ENCODE results near the gene P2RY12.

Gene P2RY12

GRCh38 chr3:151398895-151399294 is 14.3 kb upstream of the P2RY12 start:
- H3K79me2 ChIP-seq (ENCODE audit: control insufficient read depth, low read length), result no peaks in the 10 kb centered on the region
- H3K9me3 ChIP-seq (ENCODE audit: control insufficient read depth, insufficient read depth, low read length), result 0 out of 2 replicates have a peak, but pooled peaks cover 9% of the 10 kb centered on the region
- H3K27me3 ChIP-seq (ENCODE audit: control insufficient read depth, low read length), result no peaks in the 10 kb centered on the region
- peak overlapping the region; percentile 83 for H3K27ac ChIP-seq (ENCODE audit: low read depth, low read length)
- H3K4me3 ChIP-seq (ENCODE audit: low read length), result peak overlapping the region; percentile 42
- H3K4me2 ChIP-seq (ENCODE audit: low read length), result peak overlapping the region; percentile 58
- peaks cover 66% of the 10 kb centered on the region for H3K4me1 ChIP-seq (ENCODE audit: control insufficient read depth, low read length)
- TF ChIP-seq CTCF (IDR thresholded peaks at IDR 0.05; ENCODE audit: low read depth, low read length, poor library complexity, severe bottlenecking) (no peak), EZH2phosphoT487 (IDR thresholded peaks at IDR 0.05; ENCODE audit: borderline replicate concordance, low read length) (no peak)
- H4K20me1 ChIP-seq (ENCODE audit: control insufficient read depth, insufficient read depth, low read depth, low read length), result no peaks in the 10 kb centered on the region
- H3K9me2 ChIP-seq (replicated peaks; ENCODE audit: control insufficient read depth, low read length), result no peaks in the 10 kb centered on the region
- H3F3A ChIP-seq (ENCODE audit: control insufficient read depth, insufficient read depth), result peaks cover 11% of the 10 kb centered on the region
- H3K36me3 ChIP-seq (ENCODE audit: control insufficient read depth, low read length), result peaks cover 52% of the 10 kb centered on the region

DNA sequence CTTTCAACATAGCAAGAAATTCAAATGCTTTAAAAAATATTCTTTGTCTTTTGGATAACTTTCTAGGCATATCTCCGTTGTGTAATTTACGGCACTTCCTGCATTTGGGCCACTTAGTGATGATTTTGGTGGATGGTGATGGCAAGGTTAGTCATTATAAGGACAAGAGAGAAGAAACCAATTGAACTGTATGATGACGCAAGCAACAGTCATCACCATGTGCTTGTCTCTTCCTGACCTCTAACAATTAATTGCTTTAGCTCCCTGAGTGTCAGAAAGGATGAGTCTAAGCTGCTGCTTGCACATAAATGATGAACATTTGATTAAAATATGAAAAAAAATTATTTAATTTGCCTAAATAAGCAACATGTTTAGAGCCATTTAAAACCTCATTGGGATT is 11.3 kb upstream of the P2RY12 start:
- no peak overlapping the region for H3K27ac ChIP-seq (ENCODE audit: low read depth, low read length)
- no peaks in the 10 kb centered on the region for H3K27me3 ChIP-seq (ENCODE audit: control insufficient read depth, low read length)
- no peaks in the 10 kb centered on the region for H3K9me2 ChIP-seq (replicated peaks; ENCODE audit: control insufficient read depth, low read length)
- TF ChIP-seq EZH2phosphoT487 (IDR thresholded peaks at IDR 0.05; ENCODE audit: borderline replicate concordance, low read length), result no peak
- H3K36me3 ChIP-seq (ENCODE audit: control insufficient read depth, low read length), result peaks cover 51% of the 10 kb centered on the region
- H3K4me1 ChIP-seq (ENCODE audit: control insufficient read depth, low read length), result peaks cover 88% of the 10 kb centered on the region
- 0 out of 2 replicates have a peak, but pooled peaks cover 9% of the 10 kb centered on the region for H3K9me3 ChIP-seq (ENCODE audit: control insufficient read depth, insufficient read depth, low read length)
- peaks cover 13% of the 10 kb centered on the region for H3F3A ChIP-seq (ENCODE audit: control insufficient read depth, insufficient read depth)
- H3K79me2 ChIP-seq (ENCODE audit: control insufficient read depth, low read length), result no peaks in the 10 kb centered on the region
- no peak overlapping the region for H3K4me2 ChIP-seq (ENCODE audit: low read length)
- H3K4me3 ChIP-seq (ENCODE audit: low read length), result no peak overlapping the region
- no peaks in the 10 kb centered on the region for H4K20me1 ChIP-seq (ENCODE audit: control insufficient read depth, insufficient read depth, low read depth, low read length)

GRCh38 chr3:151394611-151395010 is 10.1 kb upstream of the P2RY12 start:
- Histone ChIP-seq H3K36me3 (ENCODE audit: control insufficient read depth, low read length) (peaks cover 44% of the 10 kb centered on the region), H3K79me2 (ENCODE audit: control insufficient read depth, low read length) (no peaks in the 10 kb centered on the region), H3K4me2 (ENCODE audit: low read length) (peak overlapping the region; percentile 60; the same call in 1 of the 2 replicates), H3K9me3 (ENCODE audit: control insufficient read depth, insufficient read depth, low read length) (0 out of 2 replicates have a peak, but pooled peaks cover 9% of the 10 kb centered on the region), H4K20me1 (ENCODE audit: control insufficient read depth, insufficient read depth, low read depth, low read length) (no peaks in the 10 kb centered on the region), H3K4me3 (ENCODE audit: low read length) (0 out of 2 replicates have a peak overlapping the region, but pooled peaks have one; percentile 46), H3K27me3 (ENCODE audit: control insufficient read depth, low read length) (no peaks in the 10 kb centered on the region), H3K27ac (ENCODE audit: low read depth, low read length) (peak overlapping the region; percentile 72), H3K4me1 (ENCODE audit: control insufficient read depth, low read length) (peaks cover 89% of the 10 kb centered on the region), H3K9me2 (replicated peaks; ENCODE audit: control insufficient read depth, low read length) (no peaks in the 10 kb centered on the region), H3F3A (ENCODE audit: control insufficient read depth, insufficient read depth) (peaks cover 15% of the 10 kb centered on the region)
- no peak for TF ChIP-seq EZH2phosphoT487 (IDR thresholded peaks at IDR 0.05; ENCODE audit: borderline replicate concordance, low read length)
- TF ChIP-seq CTCF (IDR thresholded peaks at IDR 0.05; ENCODE audit: low read depth, low read length, poor library complexity, severe bottlenecking), result no peak

GRCh38 chr3:151393941-151394340 is 9.4 kb upstream of the P2RY12 start:
- Histone ChIP-seq H3K9me3 (ENCODE audit: control insufficient read depth, insufficient read depth, low read length) (0 out of 2 replicates have a peak, but pooled peaks cover 9% of the 10 kb centered on the region), H3K4me1 (ENCODE audit: control insufficient read depth, low read length) (peaks cover 89% of the 10 kb centered on the region), H3K9me2 (replicated peaks; ENCODE audit: control insufficient read depth, low read length) (no peaks in the 10 kb centered on the region), H3F3A (ENCODE audit: control insufficient read depth, insufficient read depth) (peaks cover 9% of the 10 kb centered on the region), H3K27me3 (ENCODE audit: control insufficient read depth, low read length) (no peaks in the 10 kb centered on the region), H3K4me3 (ENCODE audit: low read length) (peak overlapping the region; percentile 46), H3K36me3 (ENCODE audit: control insufficient read depth, low read length) (peaks cover 41% of the 10 kb centered on the region), H3K4me2 (ENCODE audit: low read length) (peak overlapping the region; percentile 60), H3K79me2 (ENCODE audit: control insufficient read depth, low read length) (no peaks in the 10 kb centered on the region), H4K20me1 (ENCODE audit: control insufficient read depth, insufficient read depth, low read depth, low read length) (no peaks in the 10 kb centered on the region), H3K27ac (ENCODE audit: low read depth, low read length) (peak overlapping the region; percentile 72)
- TF ChIP-seq CTCF (IDR thresholded peaks at IDR 0.05; ENCODE audit: low read depth, low read length, poor library complexity, severe bottlenecking) (no peak), EZH2phosphoT487 (IDR thresholded peaks at IDR 0.05; ENCODE audit: borderline replicate concordance, low read length) (no peak)

Data from DOHH2 (cell line).